HuH-7 (cell line): ENCODE results near the gene ZNF765.
"Not testable (repeated sequence)": the region's sequence is repeated elsewhere in the genome, so short reads cannot be mapped to it uniquely, and the experiment has no call there.

ENCODE experiments used
- DNase-seq: peaks from one replicate; pipeline ENCODE4 v3.0.0; 2011; ENCODE audit warnings: low spot score

ZNF765 gene

DNA sequence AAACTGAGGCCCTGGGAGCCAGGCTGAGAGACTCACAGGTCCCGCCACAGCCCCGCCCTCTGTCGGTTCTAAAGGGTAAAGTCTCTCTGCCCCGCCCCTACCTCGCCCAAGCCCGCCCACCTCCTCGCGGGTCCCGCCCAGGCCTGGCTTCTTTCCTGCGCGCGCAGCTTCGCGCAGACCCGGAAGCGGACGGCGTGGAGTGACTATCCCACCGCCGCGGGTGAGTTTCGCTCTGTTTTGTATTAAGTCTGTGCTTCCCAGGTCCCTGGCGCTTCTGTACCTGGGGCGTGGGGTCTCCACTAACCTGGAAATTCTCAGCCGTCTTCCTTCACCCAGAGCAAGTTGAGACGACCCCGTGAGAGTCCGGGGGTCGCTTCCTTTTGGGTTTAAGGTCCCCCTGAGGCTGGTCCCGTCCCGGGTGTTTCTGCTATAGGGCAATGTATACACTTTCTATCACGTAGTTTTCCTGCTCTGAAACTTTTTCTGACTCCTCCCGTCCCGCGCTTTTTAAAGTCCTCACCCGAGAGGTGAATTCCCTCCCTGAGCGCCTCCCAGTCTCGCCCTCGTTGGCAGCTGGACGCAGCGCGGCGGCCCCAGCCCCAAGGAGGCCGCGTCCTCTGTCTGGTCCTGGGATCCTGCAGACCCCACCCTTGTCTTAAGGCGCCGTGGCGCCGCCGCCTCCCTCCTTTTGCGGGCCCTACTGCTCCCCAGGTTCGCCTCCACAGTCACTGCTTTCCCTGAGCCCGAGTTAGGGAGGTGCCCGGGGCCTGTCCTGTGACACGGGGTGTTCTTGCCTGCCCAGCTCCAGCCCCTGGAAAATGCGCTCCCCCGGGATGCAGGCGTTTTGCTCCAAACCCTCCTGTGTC is at the start of gene ZNF765:
ZNF765 (plus strand) TSS at position 176 of the 866 bp plus-strand sequence. CDS start 2,867 bp downstream, outside the sequence.
- peak; percentile 74 for DNase-seq

- DNase-seq: no peak
Measured at GRCh38 chr19:53355739-53356138, 39.2 kb upstream of the ZNF765 start.

DNA sequence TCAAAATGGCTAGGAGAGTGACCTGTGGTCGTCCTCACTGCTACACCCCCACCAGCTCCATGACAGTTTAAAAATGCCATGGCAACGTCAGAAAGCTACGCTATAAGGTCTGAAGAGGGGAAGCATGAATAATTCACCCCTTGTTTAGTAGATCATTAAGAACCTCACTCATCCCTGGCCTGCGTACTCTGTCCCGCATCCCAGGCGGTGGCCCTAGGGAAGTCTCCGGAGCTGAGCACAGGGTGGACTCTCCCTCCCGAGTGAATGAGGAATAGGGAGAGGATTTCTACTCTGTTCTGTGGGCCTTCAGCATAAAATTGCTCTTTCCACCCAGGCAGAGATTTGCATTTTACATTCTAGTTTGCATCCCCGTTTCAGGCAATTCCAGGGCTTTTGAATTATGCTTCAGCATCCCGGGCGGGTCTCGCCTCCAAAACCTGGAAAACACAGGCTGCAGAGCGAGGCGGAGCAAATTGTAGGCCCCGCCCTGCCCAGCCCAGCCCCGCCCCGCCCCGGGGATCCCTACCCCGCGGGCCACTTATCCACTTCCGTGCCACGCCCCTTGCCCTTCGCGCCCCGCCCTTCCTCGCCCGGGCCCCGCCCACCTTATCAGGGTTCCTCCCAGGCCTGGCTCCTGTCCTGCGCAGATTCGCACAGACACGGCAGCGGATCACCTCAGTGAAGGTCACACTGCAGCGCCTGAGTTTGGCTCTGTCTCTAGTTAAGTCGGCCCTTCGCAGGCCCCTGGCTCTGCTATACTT is 36.9 kb upstream of the ZNF765 start:
- no peak for DNase-seq

- not testable (repeated sequence) for DNase-seq
Measured at GRCh38 chr19:53360056-53360455, 34.9 kb upstream of the ZNF765 start.

GRCh38 chr19:53365134-53365898 is 29.6 kb upstream of the ZNF765 start, which contains the start of gene ZNF525:
ZNF525 (plus strand) TSS chr19:53365705; CDS start chr19:53372282, 6,577 bp downstream.
- DNase-seq: peak; percentile 82

GRCh38 chr19:53365899-53366493 is 29.0 kb upstream of the ZNF765 start:
- no peak for DNase-seq

DNA sequence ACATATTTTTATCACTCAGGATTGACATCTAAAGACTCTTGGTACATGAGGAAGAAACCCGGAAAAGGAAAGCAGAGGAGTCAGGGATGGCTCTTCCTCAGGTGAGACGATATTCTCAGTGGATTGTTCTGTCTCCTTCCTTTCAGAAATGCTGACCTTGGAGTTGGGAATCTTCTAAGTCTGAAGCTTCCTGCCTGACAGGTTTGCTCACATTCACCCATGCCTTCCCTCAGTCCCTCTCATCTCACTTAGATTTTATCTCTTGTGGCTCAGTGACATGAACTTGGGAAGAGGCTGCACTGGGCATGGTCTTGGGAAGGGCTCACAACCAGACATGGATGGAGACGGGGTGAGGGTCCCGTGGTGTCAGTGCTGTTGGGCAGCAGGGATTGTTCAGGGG is 22.8 kb upstream of the ZNF765 start:
- no peak for DNase-seq

DNA sequence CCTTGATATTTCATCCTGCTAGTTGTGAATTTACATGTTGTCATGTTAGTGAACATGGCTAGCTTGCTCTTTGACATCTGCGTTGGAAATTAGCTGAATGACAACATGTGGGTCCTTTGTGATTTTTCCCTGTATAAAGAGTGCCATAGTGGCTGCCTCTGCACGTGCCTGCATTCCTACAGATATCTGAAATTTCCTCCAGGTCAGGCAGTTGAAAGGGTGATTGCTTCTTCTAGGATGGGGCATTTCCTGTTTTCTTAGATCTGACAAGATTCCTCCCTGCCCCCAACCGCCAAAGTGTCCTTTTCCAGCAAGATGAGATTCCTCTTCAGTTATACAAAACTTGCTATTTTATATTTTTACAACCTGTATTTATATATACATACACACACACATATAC is 20.7 kb upstream of the ZNF765 start:
- no peak for DNase-seq

- no peak for DNase-seq
Measured at GRCh38 chr19:53374743-53375142, 20.2 kb upstream of the ZNF765 start.

DNA sequence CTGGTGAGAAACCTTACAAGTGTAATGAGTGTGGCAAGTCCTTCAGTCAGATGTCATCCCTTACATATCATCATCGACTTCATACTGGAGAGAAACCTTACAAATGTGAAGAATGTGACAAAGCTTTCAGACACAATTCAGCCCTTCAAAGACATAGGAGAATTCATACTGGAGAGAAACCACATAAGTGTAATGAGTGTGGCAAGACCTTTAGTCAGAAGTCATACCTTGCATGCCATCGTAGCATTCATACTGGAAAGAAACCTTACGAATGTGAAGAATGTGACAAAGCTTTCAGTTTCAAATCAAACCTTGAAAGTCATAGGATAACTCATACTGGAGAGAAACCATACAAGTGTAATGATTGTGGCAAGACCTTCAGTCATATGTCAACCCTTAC is 13.6 kb upstream of the ZNF765 start:
- DNase-seq: no peak

GRCh38 chr19:53388168-53388567 is 6.8 kb upstream of the ZNF765 start:
- DNase-seq: no peak

GRCh38 chr19:53388904-53389303 is 6.0 kb upstream of the ZNF765 start:
- no peak for DNase-seq

DNA sequence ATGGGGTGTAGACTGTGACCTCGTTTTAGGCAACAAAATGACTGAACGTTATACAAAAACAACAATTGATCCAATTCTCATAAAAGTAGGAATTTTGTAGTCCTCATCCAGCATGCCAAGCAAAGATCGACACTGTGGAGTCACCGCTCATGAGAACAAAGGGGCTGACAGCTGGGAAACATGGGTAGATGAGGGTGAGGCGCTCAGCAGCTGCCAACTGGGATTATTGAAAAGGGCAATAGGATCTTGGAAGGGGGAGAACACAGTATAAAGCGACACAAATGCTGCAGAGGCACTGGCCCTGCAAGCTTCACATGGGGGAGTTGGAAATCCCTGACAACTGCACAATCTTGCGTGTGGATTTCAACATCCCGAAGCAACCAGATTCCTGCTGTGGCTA is 5.4 kb upstream of the ZNF765 start:
- no peak for DNase-seq

- no peak for DNase-seq
Measured at GRCh38 chr19:53389978-53390377, 5.0 kb upstream of the ZNF765 start.

- DNase-seq: peak; percentile 31
Measured at GRCh38 chr19:53394522-53394973, 401 bp upstream of the ZNF765 start.

GRCh38 chr19:53395840-53396524 is 1.0 kb downstream of the ZNF765 start:
- not testable (repeated sequence) for DNase-seq

- DNase-seq: no peak
Measured at GRCh38 chr19:53396525-53396868, 1.5 kb downstream of the ZNF765 start.

GRCh38 chr19:53397918-53398317 is 3.0 kb downstream of the ZNF765 start:
- not testable (repeated sequence) for DNase-seq

GRCh38 chr19:53409505-53410204 is 14.7 kb downstream of the ZNF765 start:
- no peak for DNase-seq

- DNase-seq: not testable (repeated sequence)
Measured at GRCh38 chr19:53420520-53421315, 25.8 kb downstream of the ZNF765 start.
